HepG2 (cell line): ENCODE results near the gene ELAVL4. TPM values are rescaled to one million over a fixed set of nuclear protein-coding genes. Genes with fewer than 3 reads are reported as not detected.

Experiments
- ATAC-seq: fragments of 200-7000 bp; cut with Tn5 transposase; 3 replicates; pipeline ENCODE4 v1.9.1; 2020; ENCODE audit warnings: mild to moderate bottlenecking, moderate library complexity
- BruUV-seq: library from RNA; stranded (reverse); fragments of 400-500 nt; replicated peaks from 2 replicates; lab custom pipeline; 2021; lab: Mats Ljungman, UMichigan
- CTCF ChIA-PET: fragments of 300-600 bp; formaldehyde crosslinking; extraction: SDS; loops from one replicate; lab custom pipeline; 2021; ENCODE audit warnings: low total read pairs, inconsistent platforms, low intra/inter-chr PET ratio; lab: Yijun Ruan, JAX
- POLR2A ChIA-PET: fragments of 350-600 bp; sonication (Branson Sonifier 250); formaldehyde crosslinking; loops from one replicate; lab custom pipeline; 2020; ENCODE audit warnings: antibody characterized with exemption, inconsistent platforms; lab: Yijun Ruan, JAX
- DNase-seq: peaks from one replicate; pipeline ENCODE4 v3.0.0-alpha.2; 2015; ENCODE audit warnings: low spot score
- FAIRE-seq: peaks from 3 replicates; lab custom pipeline; 2011; peaks lifted over from hg19 to GRCh38; lab: Jason Lieb, UNC
- H2AFZ ChIP-seq: one replicate; pipeline ENCODE4 v1.6.1; 2011; ENCODE audit warnings: low read length, inconsistent platforms
- H3K27ac ChIP-seq: fragments of 300-600 bp; 3 replicates; pipeline ENCODE4 v1.8.0; 2011; ENCODE audit warnings: mixed run types, mild to moderate bottlenecking, mixed read lengths, low read length, inconsistent platforms; ENCODE audit not compliant: insufficient read depth; ENCODE audit errors: extremely low read length
- H3K27me3 ChIP-seq, 2 experiments: fragments of 200-600 bp in 1 of 2; 2 replicates in 1 of 2; 3 replicates in 1 of 2; pipeline versions ENCODE4 v1.6.0 to v1.8.0; 2011; ENCODE audit warnings: low read length in 2 of 2, mild to moderate bottlenecking in 2 of 2, moderate library complexity in 2 of 2, inconsistent platforms in 1 of 2; ENCODE audit not compliant: insufficient read depth in 2 of 2, control insufficient read depth in 1 of 2
- H3K36me3 ChIP-seq, 2 experiments: fragments of 200-600 bp in 1 of 2; replicated peaks in 1 of 2; 2 replicates in 1 of 2; 3 replicates in 1 of 2; pipeline versions ENCODE4 v1.5.1 to v1.8.0; 2011; ENCODE audit warnings: low read length in 2 of 2, inconsistent platforms in 1 of 2; ENCODE audit not compliant: insufficient read depth in 2 of 2, control insufficient read depth in 1 of 2
- H3K4me1 ChIP-seq: 2 replicates; pipeline ENCODE4 v1.5.1; 2012; ENCODE audit warnings: low read length, inconsistent platforms; ENCODE audit not compliant: insufficient read depth
- H3K4me2 ChIP-seq: 2 replicates; pipeline ENCODE4 v1.6.0; 2011; ENCODE audit warnings: low read depth, low read length, inconsistent platforms
- H3K4me3 ChIP-seq, 3 experiments: fragments of 200-600 bp in 1 of 3; sonication (generic), shearing (Covaris generic) in 1 of 3; replicated peaks in 1 of 3; 2 replicates each; pipeline ENCODE4 v1.5.1; 2011 to 2016; ENCODE audit warnings: low read length in 3 of 3, inconsistent platforms in 2 of 3, low read depth in 2 of 3, mild to moderate bottlenecking in 2 of 3, control low read depth in 1 of 3, mixed read lengths in 1 of 3; ENCODE audit not compliant: insufficient read depth in 1 of 3
- H3K79me2 ChIP-seq: one replicate; pipeline ENCODE4 v1.6.1; 2011; ENCODE audit warnings: low read length, inconsistent platforms; ENCODE audit not compliant: insufficient read depth
- H3K9ac ChIP-seq: 2 replicates; pipeline ENCODE4 v1.6.0; 2011; ENCODE audit warnings: mild to moderate bottlenecking, low read depth, low read length, inconsistent platforms; ENCODE audit not compliant: insufficient read depth
- H3K9me3 ChIP-seq: 2 replicates; pipeline ENCODE4 v1.5.1; 2012; ENCODE audit warnings: mild to moderate bottlenecking, low read length
- H4K20me1 ChIP-seq: 2 replicates; pipeline ENCODE4 v1.6.0; 2011; ENCODE audit warnings: inconsistent platforms, mild to moderate bottlenecking, low read length, moderate library complexity; ENCODE audit not compliant: insufficient read depth
- AGO2 ChIP-seq: fragments of 200-400 bp; formaldehyde crosslinking; optimal IDR thresholded peaks from 2 replicates; pipeline ENCODE3; 2017; ENCODE audit warnings: mild to moderate bottlenecking, low read depth, low read length, moderate library complexity
- ARNTL ChIP-seq: sonication (generic); formaldehyde crosslinking; IDR thresholded peaks from 2 replicates; pipeline ENCODE4 v1.4.0; 2020; ENCODE audit warnings: mild to moderate bottlenecking, missing genetic modification reagents
- ATF2 ChIP-seq: sonication (generic); formaldehyde crosslinking; IDR thresholded peaks from 2 replicates; pipeline ENCODE4 v1.4.0; 2020; ENCODE audit warnings: missing genetic modification reagents
- GLI4 ChIP-seq: sonication (generic); formaldehyde crosslinking; IDR thresholded peaks from 2 replicates; pipeline ENCODE4 v1.5.1; 2020; ENCODE audit warnings: missing genetic modification reagents, mild to moderate bottlenecking, moderate library complexity, borderline replicate concordance
- HMGA1 ChIP-seq: sonication (generic); formaldehyde crosslinking; conservative IDR thresholded peaks from 2 replicates; pipeline ENCODE4 v1.4.0; 2020; ENCODE audit warnings: missing genetic modification reagents
- HNF1B ChIP-seq: sonication (generic); formaldehyde crosslinking; IDR thresholded peaks from 2 replicates; pipeline ENCODE4 v1.5.1; 2020; ENCODE audit warnings: mild to moderate bottlenecking, moderate library complexity, missing genetic modification reagents
- KAT7 ChIP-seq: IDR thresholded peaks from 2 replicates; pipeline ENCODE4 v1.6.1; 2018; ENCODE audit warnings: borderline replicate concordance, missing compliant biosample characterization
- PHB2 ChIP-seq: fragments of 450-650 bp; IDR thresholded peaks from 2 replicates; pipeline ENCODE4 v1.6.1; 2018; ENCODE audit not compliant: partially characterized antibody
- U2AF1 ChIP-seq: fragments of 200-400 bp; formaldehyde crosslinking; optimal IDR thresholded peaks from 2 replicates; pipeline ENCODE3; 2017; ENCODE audit warnings: mild to moderate bottlenecking, low read depth, low read length
- ZFP90 ChIP-seq: sonication (generic); formaldehyde crosslinking; IDR thresholded peaks from 2 replicates; pipeline ENCODE4 v1.8.0; 2022; ENCODE audit warnings: missing genetic modification reagents, mild to moderate bottlenecking, inconsistent platforms, borderline replicate concordance
- ZNF264 ChIP-seq: sonication (generic); formaldehyde crosslinking; IDR thresholded peaks from 2 replicates; pipeline ENCODE4 v1.4.0; 2020; ENCODE audit warnings: missing genetic modification reagents
- ZNF652 ChIP-seq: IDR thresholded peaks from 2 replicates; pipeline ENCODE4 v1.6.1; 2016; ENCODE audit warnings: low read depth, borderline replicate concordance
- WGBS: methylation state at CpG from one replicate; pipeline ENCODE4 v1.1.6; 2017; ENCODE audit warnings: low lambda C conversion rate; 5-methylcytosine and 5-hydroxymethylcytosine counted together
- in situ Hi-C: cut with HindIII; loops from 2 replicates; pipeline ENCODE4 v1.10.0; 2017; ENCODE audit warnings: low pct_unique_long_range_greater_than_20kb; ENCODE audit not compliant: extremely low pct_ligation_motif_present
- intact Hi-C: fragments of 100-400 bp; cut with micrococcal nuclease; formaldehyde crosslinking; loops from one replicate; pipeline ENCODE4 v1.10.0; 2022; ENCODE audit not compliant: unreplicated experiment
- polyA plus RNA-seq, 8 experiments: library from polyadenylated mRNA; depleted of rRNA in 3 of 8; stranded (reverse) in 7 of 8; unstranded in 1 of 8; fragments of >200 nt; fragmentation: Illumina TruSeq in 4 of 8; extraction: Trizol in 4 of 8; gene quantifications; 2 replicates each; pipeline versions ENCODE4 v1.2.1 to v1.2.3, GENCODE V29; 2011 to 2016; ENCODE audit warnings: low read depth in 4 of 8, missing spikeins in 1 of 8, mixed read lengths in 1 of 8; ENCODE audit not compliant: insufficient read depth in 1 of 8
- total RNA-seq, 5 experiments: library from RNA; depleted of rRNA; stranded (reverse); fragments of >200 nt; fragmentation: Illumina TruSeq; extraction: Trizol; gene quantifications; 2 replicates each; pipeline ENCODE4 v1.2.3, GENCODE V29; 2016; ENCODE audit warnings: low read depth in 1 of 5

ELAVL4 gene
- total and polyA plus RNA-seq, 2 of the 13 experiments (the other 11 are each of a cell fraction or from before 2014, with no cell fraction given), result not detected

- FAIRE-seq, result no peak
- no peak for DNase-seq
- in situ Hi-C loops, result no loop called here
- Histone ChIP-seq H2AFZ (no peak overlapping the region), H3K4me3 (no peak overlapping the region), H3K4me2 (no peak overlapping the region), H3K27me3 (no peaks in the 10 kb centered on the region), H3K27ac (no peak overlapping the region), H3K4me1 (no peaks in the 10 kb centered on the region), H3K9ac (no peak overlapping the region), H3K79me2 (no peaks in the 10 kb centered on the region), H3K36me3 (no peaks in the 10 kb centered on the region), H4K20me1 (no peaks in the 10 kb centered on the region), H3K9me3 (peaks cover 30% of the 10 kb centered on the region)
- ChIA-PET CTCF (no interaction called here), POLR2A (no interaction called here)
- ATAC-seq, result no peak
- TF ChIP-seq U2AF1 (no peak), GLI4 (CRISPR knock-in tag) (no peak), ZNF652 (CRISPR knock-in tag) (no peak), ARNTL (CRISPR knock-in tag) (no peak), HNF1B (no peak), PHB2 (no peak), HMGA1 (no peak), ZNF264 (CRISPR knock-in tag) (no peak), AGO2 (no peak), KAT7 (CRISPR knock-in tag) (no peak), ZFP90 (CRISPR knock-in tag) (no peak), ATF2 (CRISPR knock-in tag) (no peak)
- intact Hi-C loops, result no loop called here
- 23% methylated on average over 5 of the region's 5 CpGs for WGBS
- no TSS peak for BruUV-seq
Measured at GRCh38 chr1:50231209-50231608, 122.5 kb downstream of the ELAVL4 start.
